ENCODE data around the gene UQCRH.
"Not testable (repeated sequence)": the region's sequence is repeated elsewhere in the genome, so short reads cannot be mapped to it uniquely, and the experiment has no call there.

The UQCRH gene

GRCh38 chr1:46334030-46334384, 30.5 kb downstream of the UQCRH start:
- no peak for DNase-seq (ENCODE audit: low read depth)

GRCh38 chr1:46335081-46335480, 31.6 kb downstream of the UQCRH start:
- no peak for DNase-seq (ENCODE audit: low read depth)

GRCh38 chr1:46337409-46337808, 33.9 kb downstream of the UQCRH start:
- DNase-seq (ENCODE audit: low read depth) = not testable (repeated sequence)

GRCh38 chr1:46340404-46341221, 37.1 kb downstream of the UQCRH start, which contains the start of gene NSUN4:
Gene NSUN4, plus strand, starts transcription at chr1:46340807. Its CDS starts 20 bp downstream, at chr1:46340827.
- DNase-seq (ENCODE audit: low read depth) = peak; percentile 74

- DNase-seq (ENCODE audit: low read depth) = no peak
Observed at GRCh38 chr1:46341222-46342083, 38.0 kb downstream of the UQCRH start.

GRCh38 chr1:46342084-46342656, 38.7 kb downstream of the UQCRH start:
- DNase-seq (ENCODE audit: low read depth) = no peak

GRCh38 chr1:46342677-46343350, 39.3 kb downstream of the UQCRH start:
- DNase-seq (ENCODE audit: low read depth) = no peak

- no peak for DNase-seq (ENCODE audit: low read depth)
Observed at GRCh38 chr1:46343351-46343695, 39.8 kb downstream of the UQCRH start.

- no peak for DNase-seq (ENCODE audit: low read depth)
Observed at GRCh38 chr1:46343705-46344104, 40.2 kb downstream of the UQCRH start.

GRCh38 chr1:46344481-46344880, 41.0 kb downstream of the UQCRH start:
- DNase-seq (ENCODE audit: low read depth) = no peak

GRCh38 chr1:46345281-46345680, 41.8 kb downstream of the UQCRH start:
- DNase-seq (ENCODE audit: low read depth) = no peak

GRCh38 chr1:46352363-46352762, 48.9 kb downstream of the UQCRH start:
- DNase-seq (ENCODE audit: low read depth) = no peak

GRCh38 chr1:46355920-46356319, 52.4 kb downstream of the UQCRH start:
- not testable (repeated sequence) for DNase-seq (ENCODE audit: low read depth)

GRCh38 chr1:46362158-46362557, 58.7 kb downstream of the UQCRH start:
- DNase-seq (ENCODE audit: low read depth) = no peak

- no peak for DNase-seq (ENCODE audit: low read depth)
Observed at GRCh38 chr1:46363121-46363520, 59.6 kb downstream of the UQCRH start.

- no peak for DNase-seq (ENCODE audit: low read depth)
Observed at GRCh38 chr1:46364612-46365011, 61.1 kb downstream of the UQCRH start.

- not testable (repeated sequence) for DNase-seq (ENCODE audit: low read depth)
Observed at GRCh38 chr1:46365796-46366195, 62.3 kb downstream of the UQCRH start.
